H9 (cell line): Measurements from ENCODE around the gene BBS4. TPM values are rescaled to one million over a fixed set of nuclear protein-coding genes. Genes with fewer than 3 reads are reported as not detected.

Source experiments
- DNase-seq: peaks from one replicate; pipeline ENCODE4 v3.0.0-alpha.2; 2017
- H2AFZ ChIP-seq: one replicate; pipeline ENCODE4 v1.6.1; 2013; ENCODE audit warnings: mild to moderate bottlenecking, low read length, control low read depth, moderate library complexity
- H2AK5ac ChIP-seq: 2 replicates; pipeline ENCODE4 v1.6.1; 2013; ENCODE audit warnings: low read length, control low read depth, mixed read lengths; ENCODE audit not compliant: insufficient read length
- H2BK120ac ChIP-seq: one replicate; pipeline ENCODE4 v1.6.1; 2013; ENCODE audit warnings: low read depth, mild to moderate bottlenecking, low read length, control low read depth, inconsistent platforms; ENCODE audit not compliant: poor library complexity, severe bottlenecking
- H2BK12ac ChIP-seq: 2 replicates; pipeline ENCODE4 v1.6.1; 2013; ENCODE audit warnings: low read length, control low read depth, mixed read lengths, low read depth; ENCODE audit not compliant: insufficient read length
- H2BK15ac ChIP-seq: 2 replicates; pipeline ENCODE4 v1.6.1; 2013; ENCODE audit warnings: low read depth, low read length, control low read depth
- H2BK20ac ChIP-seq: one replicate; pipeline ENCODE4 v1.6.1; 2013; ENCODE audit warnings: low read depth, mild to moderate bottlenecking, low read length, control low read depth, inconsistent platforms; ENCODE audit not compliant: poor library complexity, severe bottlenecking
- H2BK5ac ChIP-seq: 2 replicates; pipeline ENCODE4 v1.6.1; 2013; ENCODE audit warnings: low read length, control low read depth, mixed read lengths; ENCODE audit not compliant: insufficient read length
- H3K14ac ChIP-seq: 2 replicates; pipeline ENCODE4 v1.6.1; 2013; ENCODE audit warnings: low read length, control low read depth; ENCODE audit not compliant: insufficient read depth
- H3K18ac ChIP-seq: 2 replicates; pipeline ENCODE4 v1.6.1; 2013; ENCODE audit warnings: low read depth, mild to moderate bottlenecking, mixed read lengths, low read length, control low read depth; ENCODE audit not compliant: insufficient read length
- H3K23ac ChIP-seq: 2 replicates; pipeline ENCODE4 v1.6.1; 2013; ENCODE audit warnings: low read length, control low read depth, mixed read lengths, low read depth; ENCODE audit not compliant: insufficient read length
- H3K23me2 ChIP-seq: 2 replicates; pipeline ENCODE4 v1.6.1; 2013; ENCODE audit warnings: low read depth, mild to moderate bottlenecking, mixed read lengths, low read length, control low read depth; ENCODE audit not compliant: insufficient read length, poor library complexity, severe bottlenecking
- H3K27ac ChIP-seq: 2 replicates; pipeline ENCODE4 v1.5.1; 2013; ENCODE audit warnings: low read length, control low read depth, mixed read lengths, low read depth; ENCODE audit not compliant: insufficient read length
- H3K27me3 ChIP-seq: 2 replicates; pipeline ENCODE4 v1.6.1; 2013; ENCODE audit warnings: low read length, control low read depth, inconsistent platforms; ENCODE audit not compliant: insufficient read depth
- H3K4ac ChIP-seq: 2 replicates; pipeline ENCODE4 v1.6.1; 2013; ENCODE audit warnings: low read depth, mild to moderate bottlenecking, control low read depth, inconsistent platforms, low read length, moderate library complexity
- H3K4me1 ChIP-seq: 2 replicates; pipeline ENCODE4 v1.6.1; 2013; ENCODE audit warnings: low read length, control low read depth, inconsistent platforms; ENCODE audit not compliant: insufficient read depth
- H3K4me2 ChIP-seq: 2 replicates; pipeline ENCODE4 v1.6.1; 2013; ENCODE audit warnings: low read length, control low read depth, mixed read lengths; ENCODE audit not compliant: insufficient read length, insufficient read depth
- H3K56ac ChIP-seq: 2 replicates; pipeline ENCODE4 v1.6.1; 2013; ENCODE audit warnings: low read depth, mild to moderate bottlenecking, mixed read lengths, low read length, control low read depth; ENCODE audit not compliant: insufficient read length
- H3K79me1 ChIP-seq: 2 replicates; pipeline ENCODE4 v1.6.1; 2013; ENCODE audit warnings: low read depth, mild to moderate bottlenecking, moderate library complexity, low read length, control low read depth, inconsistent platforms; ENCODE audit not compliant: insufficient read depth, poor library complexity, severe bottlenecking
- H3K79me2 ChIP-seq: 2 replicates; pipeline ENCODE4 v1.6.1; 2013; ENCODE audit warnings: low read length, control low read depth, inconsistent platforms; ENCODE audit not compliant: insufficient read depth
- H3K9ac ChIP-seq: 2 replicates; pipeline ENCODE4 v1.6.1; 2013; ENCODE audit warnings: low read length, control low read depth, mixed read lengths; ENCODE audit not compliant: insufficient read length; ENCODE audit errors: extremely low read depth
- H3K9me3 ChIP-seq: one replicate; pipeline ENCODE4 v1.6.1; 2013; ENCODE audit warnings: low read depth, low read length, inconsistent platforms; ENCODE audit not compliant: control insufficient read depth
- H3T11ph ChIP-seq: one replicate; pipeline ENCODE4 v1.6.1; 2013; ENCODE audit warnings: mild to moderate bottlenecking, low read length, control low read depth, inconsistent platforms
- H4K20me1 ChIP-seq: one replicate; pipeline ENCODE4 v1.6.1; 2013; ENCODE audit not compliant: control insufficient read depth, insufficient read length, insufficient read depth
- H4K5ac ChIP-seq: 2 replicates; pipeline ENCODE4 v1.6.1; 2013; ENCODE audit warnings: low read depth, mild to moderate bottlenecking, mixed read lengths, low read length, control low read depth; ENCODE audit not compliant: insufficient read length
- H4K8ac ChIP-seq: replicated peaks from 2 replicates; pipeline ENCODE4 v1.6.1; 2013; ENCODE audit warnings: low read length, control low read depth, mixed read lengths, low read depth; ENCODE audit not compliant: insufficient read length
- H4K91ac ChIP-seq: 2 replicates; pipeline ENCODE4 v1.6.1; 2013; ENCODE audit warnings: low read depth, mild to moderate bottlenecking, moderate library complexity, mixed read lengths, low read length, control low read depth; ENCODE audit not compliant: insufficient read length
- H3K27ac Mint-ChIP-seq, 3 experiments: 2 replicates in 2 of 3; 3 replicates in 1 of 3; pipeline ENCODE4 v1.8.0; 2020 to 2021; ENCODE audit warnings: mixed read lengths in 3 of 3, mild to moderate bottlenecking in 1 of 3, moderate library complexity in 1 of 3
- H3K27me3 Mint-ChIP-seq: 2 replicates; pipeline ENCODE4 v1.8.0; 2021; ENCODE audit warnings: low read depth, mild to moderate bottlenecking, moderate library complexity, mixed read lengths
- H3K36me3 Mint-ChIP-seq, 3 experiments: 2 replicates in 2 of 3; 3 replicates in 1 of 3; pipeline ENCODE4 v1.8.0; 2020 to 2021; ENCODE audit warnings: low read depth in 3 of 3, mixed read lengths in 3 of 3; ENCODE audit not compliant: insufficient read depth in 1 of 3
- H3K4me1 Mint-ChIP-seq, 2 experiments: 2 replicates each; pipeline ENCODE4 v1.8.0; 2020; ENCODE audit warnings: mixed read lengths in 2 of 2
- H3K4me3 Mint-ChIP-seq, 2 experiments: 2 replicates in 1 of 2; 3 replicates in 1 of 2; pipeline ENCODE4 v1.8.0; 2020 to 2021; ENCODE audit warnings: mild to moderate bottlenecking in 2 of 2, mixed read lengths in 2 of 2, moderate library complexity in 1 of 2
- H3K9me3 Mint-ChIP-seq, 2 experiments: 2 replicates in 1 of 2; 3 replicates in 1 of 2; pipeline ENCODE4 v1.8.0; 2020; ENCODE audit warnings: mild to moderate bottlenecking in 2 of 2, mixed read lengths in 2 of 2, moderate library complexity in 1 of 2
- WGBS: extraction: QIAGEN DNeasy Blood & Tissue Kit; methylation state at CpG from one replicate; pipeline ENCODE4 v1.1.7; 2013; ENCODE audit warnings: missing lambda C conversion rate, low lambda C conversion rate, mixed read lengths; ENCODE audit not compliant: insufficient read length; ENCODE audit errors: extremely low coverage; 5-methylcytosine and 5-hydroxymethylcytosine counted together
- total RNA-seq: library from RNA; stranded (reverse); gene quantifications from 2 replicates; pipeline ENCODE4 v1.2.1, GENCODE V29; 2021
- TF ChIP-seq, protein P1 (sequence below): fragments of 200-600 bp; sonication (generic); conservative IDR thresholded peaks from 3 replicates; pipeline ENCODE4 v1.8.0; 2021; ENCODE audit warnings: antibody characterized with exemption, mild to moderate bottlenecking

Gene BBS4
- total RNA-seq, 1 experiment from 2014 or later = 27.3 TPM

DNA sequence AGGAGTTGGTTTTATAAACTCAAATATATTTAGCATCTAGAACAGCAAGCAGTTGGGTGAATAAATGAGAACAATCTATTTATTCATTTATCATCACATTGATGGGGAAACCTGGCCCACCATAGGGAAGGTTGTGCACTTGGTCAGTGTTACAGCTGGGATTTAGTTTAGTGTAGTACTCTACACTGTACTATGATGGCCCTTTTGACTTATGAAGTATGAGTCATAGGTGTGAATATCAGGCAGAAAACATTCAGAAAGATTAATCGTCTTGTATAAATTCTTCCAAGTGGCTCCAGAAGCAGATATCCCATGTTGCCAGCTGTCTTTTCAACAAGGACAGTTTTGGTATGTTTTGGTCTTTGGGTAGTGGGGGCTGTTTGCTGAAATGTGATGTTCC is 38.0 kb downstream of the BBS4 start:
- no peak overlapping the region for H3K18ac ChIP-seq
- no peaks in the 10 kb centered on the region for H3K27me3 ChIP-seq
- H3K9ac ChIP-seq = no peak overlapping the region
- H3K23me2 ChIP-seq = no peaks in the 10 kb centered on the region
- H4K20me1 ChIP-seq = no peaks in the 10 kb centered on the region
- no peak overlapping the region for H3K4ac ChIP-seq
- no peaks in the 10 kb centered on the region for H3K79me2 ChIP-seq
- no peak overlapping the region for H2AFZ ChIP-seq
- H2AK5ac ChIP-seq = no peak overlapping the region
- H3K27me3 Mint-ChIP-seq = no peaks in the 10 kb centered on the region
- TF ChIP-seq, protein P1, sequence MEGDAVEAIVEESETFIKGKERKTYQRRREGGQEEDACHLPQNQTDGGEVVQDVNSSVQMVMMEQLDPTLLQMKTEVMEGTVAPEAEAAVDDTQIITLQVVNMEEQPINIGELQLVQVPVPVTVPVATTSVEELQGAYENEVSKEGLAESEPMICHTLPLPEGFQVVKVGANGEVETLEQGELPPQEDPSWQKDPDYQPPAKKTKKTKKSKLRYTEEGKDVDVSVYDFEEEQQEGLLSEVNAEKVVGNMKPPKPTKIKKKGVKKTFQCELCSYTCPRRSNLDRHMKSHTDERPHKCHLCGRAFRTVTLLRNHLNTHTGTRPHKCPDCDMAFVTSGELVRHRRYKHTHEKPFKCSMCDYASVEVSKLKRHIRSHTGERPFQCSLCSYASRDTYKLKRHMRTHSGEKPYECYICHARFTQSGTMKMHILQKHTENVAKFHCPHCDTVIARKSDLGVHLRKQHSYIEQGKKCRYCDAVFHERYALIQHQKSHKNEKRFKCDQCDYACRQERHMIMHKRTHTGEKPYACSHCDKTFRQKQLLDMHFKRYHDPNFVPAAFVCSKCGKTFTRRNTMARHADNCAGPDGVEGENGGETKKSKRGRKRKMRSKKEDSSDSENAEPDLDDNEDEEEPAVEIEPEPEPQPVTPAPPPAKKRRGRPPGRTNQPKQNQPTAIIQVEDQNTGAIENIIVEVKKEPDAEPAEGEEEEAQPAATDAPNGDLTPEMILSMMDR = no peak
- no peak overlapping the region for H3K27ac ChIP-seq
- H3K4me1 Mint-ChIP-seq = peaks cover 7 to 8% of the 10 kb centered on the region in 2 experiments
- no peak overlapping the region for H2BK12ac ChIP-seq
- H3K9me3 Mint-ChIP-seq = no peaks in the 10 kb centered on the region
- H2BK120ac ChIP-seq = no peak overlapping the region
- no peak overlapping the region for H3K56ac ChIP-seq
- H3K9me3 ChIP-seq = no peaks in the 10 kb centered on the region
- peaks cover 5 to 11% (median 8%) of the 10 kb centered on the region in 3 experiments; a peak in 5 of 7 replicates for H3K36me3 Mint-ChIP-seq
- H3K23ac ChIP-seq = no peak overlapping the region
- H4K5ac ChIP-seq = no peak overlapping the region
- no peaks in the 10 kb centered on the region for H3K79me1 ChIP-seq
- H4K8ac ChIP-seq = no peak overlapping the region
- no peak overlapping the region for H3K27ac Mint-ChIP-seq
- no peak overlapping the region for H3T11ph ChIP-seq
- WGBS = no CpG with 5 or more reads among the region's 1 CpG
- H4K91ac ChIP-seq = no peak overlapping the region
- H3K4me2 ChIP-seq = no peak overlapping the region
- H3K4me1 ChIP-seq = peaks cover 2% of the 10 kb centered on the region; the same call in 1 of the 2 replicates
- H2BK5ac ChIP-seq = no peak overlapping the region
- no peak overlapping the region for H2BK20ac ChIP-seq
- no peak overlapping the region for H3K14ac ChIP-seq
- no peak overlapping the region for H3K4me3 Mint-ChIP-seq
- DNase-seq = no peak
- H2BK15ac ChIP-seq = no peak overlapping the region
